UCSD-AML1 (cell line): Measurements from ENCODE around the gene CORO1C.
"Not testable (repeated sequence)": the region's sequence is repeated elsewhere in the genome, so short reads cannot be mapped to it uniquely, and the experiment has no call there.

Source experiments
- DNase-seq: peaks from one replicate; lab custom pipeline; 2025; ENCODE audit not compliant: unreplicated experiment; lab: John Stamatoyannopoulos, UW

CORO1C gene

DNA sequence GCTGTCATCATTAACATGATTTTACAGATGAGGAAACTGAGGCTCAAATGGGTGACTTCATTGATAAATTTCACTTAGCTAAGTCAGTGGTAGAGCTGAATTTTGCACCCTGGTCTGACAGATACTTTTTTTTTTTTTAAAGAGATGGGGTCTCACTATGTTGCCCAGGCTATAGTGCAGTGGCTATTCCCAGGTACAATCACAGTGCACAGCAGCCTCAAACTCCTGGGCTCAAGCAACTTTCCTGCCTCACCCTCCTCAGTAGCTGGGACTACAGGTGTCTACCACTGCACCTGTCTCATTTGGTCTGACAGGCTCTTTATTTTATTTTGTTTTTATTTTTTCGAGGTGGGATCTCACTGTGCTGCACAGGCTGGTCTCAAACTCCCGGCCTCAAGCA, 24.2 kb upstream of the CORO1C start:
- DNase-seq = no peak

DNA sequence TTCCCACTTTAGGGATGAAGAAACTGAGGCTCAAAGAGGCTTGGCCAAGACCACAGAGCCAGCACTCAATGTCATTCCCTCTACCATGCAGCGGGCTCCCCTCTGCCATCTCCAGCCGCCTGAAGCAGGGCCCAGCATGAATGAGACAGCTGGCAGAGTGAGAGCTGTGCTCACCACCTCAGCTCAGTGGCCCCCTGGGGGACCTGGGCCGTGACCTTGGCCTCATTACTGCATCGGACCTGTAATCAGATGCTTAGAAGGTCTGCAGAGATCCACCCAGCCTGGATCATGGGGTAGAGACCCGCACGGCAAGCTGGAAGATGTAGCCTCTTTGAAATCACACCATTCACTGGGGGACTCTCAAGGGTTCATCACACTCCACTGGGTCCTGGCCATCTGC, 22.7 kb upstream of the CORO1C start:
- DNase-seq = no peak

DNA sequence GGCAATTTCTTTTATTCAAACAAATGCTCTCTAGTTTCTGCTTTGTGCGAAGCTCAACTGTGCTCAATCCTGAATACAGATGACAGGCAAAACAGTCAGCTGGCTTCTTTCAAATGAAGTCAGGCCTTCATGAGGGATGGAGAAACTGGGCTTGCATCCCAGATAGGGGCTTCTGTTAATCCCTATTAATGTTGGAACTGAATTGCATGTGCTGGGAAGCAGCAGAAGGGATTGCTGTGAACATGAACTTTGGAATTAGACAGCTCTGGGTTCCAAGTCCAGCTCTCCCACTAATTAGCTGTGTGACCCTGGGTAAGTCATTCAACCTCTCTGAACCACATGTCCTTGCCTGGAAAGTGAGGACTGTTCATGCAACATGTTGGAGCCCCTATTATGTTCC, 21.1 kb upstream of the CORO1C start:
- DNase-seq = no peak

DNA sequence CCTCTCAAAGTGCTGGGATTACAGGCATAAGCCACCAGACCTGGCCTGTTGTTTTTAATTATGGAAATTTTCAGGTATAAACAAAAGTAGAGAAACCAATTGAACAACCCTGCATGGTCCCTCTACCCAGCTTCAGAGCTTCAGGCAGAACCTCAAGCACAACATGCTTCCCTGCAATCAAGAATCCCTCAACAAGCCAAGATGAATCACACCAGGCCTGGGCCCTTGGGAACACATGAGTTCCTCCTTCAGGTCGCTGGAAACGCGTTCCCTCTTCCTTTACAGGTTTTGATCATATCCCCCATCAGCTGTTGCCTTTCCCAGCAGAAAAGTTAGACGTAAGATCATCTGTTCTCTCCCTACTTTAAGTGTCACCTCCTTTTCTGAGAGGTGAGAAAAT, 20.5 kb upstream of the CORO1C start:
- no peak for DNase-seq

DNA sequence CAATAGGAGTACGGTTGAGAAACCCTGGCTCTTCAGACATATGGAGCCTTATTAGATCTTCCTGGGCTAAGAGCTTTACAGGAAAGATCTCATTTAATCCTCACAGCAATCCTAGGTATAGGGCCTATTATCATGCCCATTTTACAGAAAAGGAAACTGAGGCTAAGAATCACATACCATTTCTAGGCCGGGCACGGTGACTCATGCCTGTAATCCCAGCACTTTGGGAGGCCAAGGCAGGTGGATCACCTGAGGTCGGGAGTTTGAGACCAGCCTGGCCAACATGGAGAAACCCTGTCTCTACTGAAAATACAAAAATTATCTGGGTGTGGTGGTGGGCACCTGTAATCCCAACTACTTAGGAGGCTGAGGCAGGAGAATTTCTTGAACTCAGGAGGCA, 19.7 kb upstream of the CORO1C start:
- not testable (repeated sequence) for DNase-seq

DNA sequence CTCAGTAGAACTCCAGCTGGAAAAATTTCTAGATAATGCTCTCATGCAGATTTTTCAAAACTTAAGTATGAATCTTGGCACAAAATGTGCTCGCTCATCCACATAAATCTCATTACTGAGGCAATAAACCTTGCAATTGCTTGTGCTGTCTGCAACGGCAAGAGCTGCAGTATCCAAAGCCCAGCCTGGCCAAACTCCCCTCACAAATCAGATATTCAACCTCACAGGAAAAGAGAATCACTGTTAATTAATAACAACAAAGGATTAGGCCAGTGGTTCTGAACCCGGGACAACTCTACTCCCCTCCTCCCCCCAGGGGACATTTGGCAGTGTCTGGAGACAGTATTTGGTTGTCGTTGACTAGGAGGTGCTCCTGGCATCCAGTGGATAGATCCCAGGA, 19.2 kb upstream of the CORO1C start:
- no peak for DNase-seq

DNA sequence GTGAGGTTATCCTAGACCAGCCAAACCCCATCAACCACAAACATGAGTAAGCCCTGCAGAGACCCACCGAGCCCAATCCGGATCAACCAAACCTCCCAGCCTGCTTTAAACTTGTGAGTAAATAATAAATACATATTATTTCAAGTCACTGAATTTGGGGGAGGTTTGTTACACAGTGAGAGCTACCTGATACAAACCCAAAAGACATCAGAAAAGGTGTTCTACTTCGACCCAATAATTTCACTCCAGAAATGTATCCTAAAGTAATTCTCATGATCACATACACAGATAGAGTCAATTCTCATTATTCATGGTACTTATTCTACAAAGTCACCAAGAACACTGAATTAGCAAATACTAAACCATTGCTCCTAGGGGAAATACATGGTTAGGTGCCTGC, 16.2 kb upstream of the CORO1C start:
- DNase-seq = no peak

DNA sequence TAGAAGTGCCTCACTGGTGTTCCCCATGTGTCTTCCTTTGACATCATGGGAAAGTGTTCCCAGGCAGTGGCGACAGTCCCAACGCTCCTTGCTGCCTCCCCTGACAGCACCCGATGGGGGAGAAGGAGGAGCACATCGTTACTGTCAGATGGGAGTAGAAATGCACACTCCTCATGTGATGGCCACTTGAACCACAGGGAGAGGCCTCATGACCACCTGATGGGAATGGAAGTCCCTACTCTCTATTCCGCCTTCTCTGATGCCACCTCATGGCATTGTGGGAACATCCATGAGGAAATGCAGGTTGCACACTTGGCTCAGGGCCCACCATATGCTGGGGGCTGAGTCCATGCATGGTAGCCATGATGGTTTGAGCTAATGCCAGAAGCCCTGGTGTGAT, 14.3 kb upstream of the CORO1C start:
- DNase-seq = no peak

DNA sequence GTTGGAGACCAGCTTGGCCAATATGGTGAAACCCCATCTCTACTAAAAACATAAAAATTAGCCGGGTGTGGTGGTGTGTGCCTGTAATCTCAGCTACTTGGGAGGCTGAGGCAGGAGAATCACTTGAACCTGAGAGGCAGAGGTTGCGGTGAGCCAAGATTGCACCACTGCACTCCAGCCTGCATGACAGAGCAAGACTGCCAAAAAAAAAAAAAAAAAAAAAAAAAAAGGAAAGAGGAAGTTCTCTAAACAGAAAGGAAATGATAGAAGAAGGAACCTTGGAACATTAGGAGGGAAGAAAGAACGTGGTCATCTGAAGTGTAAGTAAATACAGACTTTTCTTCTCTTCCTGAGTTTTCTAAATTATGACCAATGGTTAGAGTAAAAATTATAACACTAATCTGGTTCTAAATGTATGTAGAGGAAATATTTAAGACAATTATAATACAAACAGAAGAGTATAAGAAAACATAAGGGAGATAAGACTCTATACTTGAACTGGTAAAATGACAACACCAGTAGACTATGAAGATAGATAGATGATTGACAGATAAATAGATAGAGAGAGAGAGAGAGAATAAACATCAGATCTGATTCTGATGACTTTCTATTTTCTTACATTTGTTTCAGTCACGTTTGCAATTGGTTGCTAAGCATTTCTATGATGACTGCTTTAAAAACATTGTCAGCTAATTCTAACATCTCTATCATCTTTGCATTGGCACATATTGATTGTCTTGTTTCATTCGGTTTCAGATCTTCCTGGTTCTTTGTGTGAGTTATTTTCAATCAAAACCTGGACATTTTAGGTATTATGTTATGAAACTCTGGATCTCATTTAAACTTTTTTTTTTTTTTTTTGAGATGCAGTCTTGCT, 12.9 kb upstream of the CORO1C start:
- DNase-seq = no peak

DNA sequence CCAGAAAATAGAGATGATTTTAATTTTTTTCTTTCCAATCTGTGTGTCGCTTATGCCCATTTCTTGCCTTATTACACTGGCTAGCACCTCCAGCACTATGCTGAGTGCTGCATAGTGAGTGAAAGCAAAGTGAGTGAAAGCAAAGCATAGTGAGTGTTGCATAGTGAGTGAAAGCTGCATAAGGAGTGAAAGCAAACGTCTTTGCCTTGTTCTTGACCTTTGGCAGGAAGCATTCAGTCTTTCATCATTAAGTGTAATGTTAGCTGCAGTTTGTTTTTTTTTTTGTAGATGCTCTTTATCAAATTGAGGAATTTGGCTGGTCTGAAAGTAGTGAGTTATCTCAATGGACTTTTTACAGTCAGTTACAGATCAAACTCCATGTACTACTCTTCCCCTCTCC, 6.9 kb upstream of the CORO1C start:
- DNase-seq = no peak

DNA sequence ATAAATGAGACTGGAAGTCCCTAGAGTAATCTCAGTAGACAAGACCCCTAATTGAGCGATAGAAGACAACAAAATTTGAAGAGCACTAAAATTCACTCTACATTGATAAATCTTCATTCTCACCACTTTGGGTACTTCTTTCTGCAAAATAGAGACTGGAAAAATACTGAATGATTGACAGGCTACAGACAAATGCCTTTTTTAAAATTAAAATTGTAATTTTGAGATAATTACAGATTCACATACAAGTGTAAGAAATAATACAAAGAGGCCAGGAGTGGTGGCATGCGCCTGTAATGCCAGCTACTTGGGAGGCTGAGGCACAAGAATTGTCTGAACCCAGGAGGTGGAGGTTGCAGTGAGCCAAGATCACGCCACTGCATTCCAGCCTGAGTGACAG, 4.5 kb upstream of the CORO1C start:
- no peak for DNase-seq

DNA sequence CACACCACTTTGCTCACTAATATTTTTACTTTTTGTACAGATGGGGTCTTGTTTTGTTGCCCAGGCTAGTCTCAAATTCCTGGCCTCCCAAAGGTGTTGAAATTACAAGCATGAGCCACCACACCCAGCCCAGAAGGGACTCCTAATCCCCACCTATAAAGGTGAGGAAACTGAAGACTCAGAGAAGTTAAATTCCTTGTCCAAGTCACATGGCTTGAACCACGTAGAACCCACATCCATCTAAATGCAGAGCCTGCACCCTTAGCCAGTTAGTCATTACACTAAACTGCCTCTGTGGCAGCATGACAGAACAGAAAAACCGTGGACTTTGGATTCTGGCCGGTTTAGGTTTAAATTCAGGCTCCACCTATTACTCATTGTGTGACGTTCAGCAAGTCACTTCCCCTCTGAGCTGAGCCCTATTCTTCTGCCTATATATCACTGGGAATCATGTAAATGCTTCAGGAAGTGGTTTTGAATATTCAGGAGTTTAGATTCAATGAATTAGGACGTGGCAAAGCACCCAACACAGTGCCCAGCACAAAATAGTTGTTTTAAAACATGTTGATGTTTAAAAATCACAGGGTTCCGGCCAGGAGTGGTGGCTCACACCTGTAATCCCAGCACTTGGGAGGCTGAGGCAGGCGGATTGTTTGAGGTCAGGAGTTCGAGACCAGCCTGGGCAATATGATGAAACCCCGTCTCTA, 3.0 kb upstream of the CORO1C start:
- peak; percentile 23 for DNase-seq

DNA sequence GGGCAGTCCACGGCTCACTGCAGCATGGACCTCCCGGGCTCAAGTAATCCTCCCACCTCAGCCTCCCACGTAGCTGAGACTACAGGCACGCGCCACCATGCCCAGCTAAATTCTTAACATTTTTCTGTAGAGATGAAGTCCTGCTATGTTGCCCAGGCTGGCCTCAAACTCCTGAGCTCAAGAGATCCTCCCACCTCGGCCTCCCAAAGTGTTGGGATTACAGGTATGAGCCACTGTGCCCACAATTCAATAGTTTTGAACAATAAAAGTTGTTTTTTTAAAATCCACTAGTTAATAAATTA, 1.9 kb upstream of the CORO1C start:
- not testable (repeated sequence) for DNase-seq

DNA sequence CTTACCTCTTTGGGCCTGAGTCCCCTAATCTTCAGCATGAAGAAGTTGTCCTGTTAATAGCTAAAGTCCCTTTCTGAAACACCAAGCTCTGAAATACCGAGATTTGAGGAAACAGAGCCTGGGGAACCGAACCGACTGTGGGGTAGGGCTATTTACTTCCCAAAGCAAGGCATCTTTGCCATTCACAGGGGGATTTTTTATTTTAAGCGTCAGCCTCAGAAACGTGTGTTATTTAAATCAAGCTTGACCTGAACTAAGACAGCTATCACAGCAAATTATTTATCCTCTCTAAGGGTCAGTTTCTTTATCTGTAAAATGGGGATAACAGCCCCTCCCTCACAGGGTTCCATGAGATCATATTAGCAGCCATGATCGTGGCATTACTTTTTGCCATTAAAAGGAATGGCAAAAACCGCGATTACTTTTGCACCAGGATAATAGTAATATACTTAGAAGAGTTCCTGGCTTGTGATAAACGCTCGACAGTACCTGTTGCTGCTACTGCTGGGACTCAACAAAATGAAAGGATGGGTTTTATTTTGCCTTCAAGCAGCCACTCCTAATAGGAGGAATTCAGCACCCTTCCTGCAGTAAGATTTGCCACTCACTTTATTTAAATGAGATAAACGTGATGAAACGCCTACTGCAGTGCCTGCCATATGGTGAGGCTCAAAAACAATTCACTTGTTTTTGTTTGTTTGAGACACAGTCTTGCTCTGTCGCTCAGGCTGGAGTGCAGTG, 1.3 kb upstream of the CORO1C start:
- no peak for DNase-seq

DNA sequence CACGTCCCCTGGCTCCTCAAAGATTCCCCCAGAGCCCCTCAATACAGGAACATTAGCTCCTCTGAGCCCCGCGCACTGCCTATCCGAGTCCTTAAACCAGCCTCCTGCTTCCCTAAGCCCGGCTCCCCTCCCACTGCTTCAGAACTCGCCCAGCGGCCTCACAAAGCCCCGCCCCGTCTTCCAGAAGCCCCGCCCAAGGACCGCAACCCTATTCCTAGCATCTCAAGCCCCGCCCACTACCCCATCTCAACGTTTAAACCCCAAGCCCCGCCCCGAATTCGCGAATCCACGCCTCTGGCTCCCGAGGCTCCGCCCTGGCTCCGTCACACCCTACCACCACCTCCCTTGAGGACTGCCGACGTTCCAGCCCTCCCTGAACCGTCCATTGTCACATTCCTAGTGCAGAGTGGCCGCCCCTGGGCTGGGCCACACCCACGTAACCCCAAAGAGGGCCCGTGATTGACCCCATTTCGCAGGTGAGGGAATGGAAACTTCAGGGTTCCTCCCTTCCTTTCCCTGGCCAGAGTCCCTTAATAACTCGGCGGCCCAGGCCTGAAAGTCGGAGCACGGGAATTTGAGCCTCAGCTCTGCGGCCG, 646 bp upstream of the CORO1C start:
- DNase-seq = peak; percentile 98

DNA sequence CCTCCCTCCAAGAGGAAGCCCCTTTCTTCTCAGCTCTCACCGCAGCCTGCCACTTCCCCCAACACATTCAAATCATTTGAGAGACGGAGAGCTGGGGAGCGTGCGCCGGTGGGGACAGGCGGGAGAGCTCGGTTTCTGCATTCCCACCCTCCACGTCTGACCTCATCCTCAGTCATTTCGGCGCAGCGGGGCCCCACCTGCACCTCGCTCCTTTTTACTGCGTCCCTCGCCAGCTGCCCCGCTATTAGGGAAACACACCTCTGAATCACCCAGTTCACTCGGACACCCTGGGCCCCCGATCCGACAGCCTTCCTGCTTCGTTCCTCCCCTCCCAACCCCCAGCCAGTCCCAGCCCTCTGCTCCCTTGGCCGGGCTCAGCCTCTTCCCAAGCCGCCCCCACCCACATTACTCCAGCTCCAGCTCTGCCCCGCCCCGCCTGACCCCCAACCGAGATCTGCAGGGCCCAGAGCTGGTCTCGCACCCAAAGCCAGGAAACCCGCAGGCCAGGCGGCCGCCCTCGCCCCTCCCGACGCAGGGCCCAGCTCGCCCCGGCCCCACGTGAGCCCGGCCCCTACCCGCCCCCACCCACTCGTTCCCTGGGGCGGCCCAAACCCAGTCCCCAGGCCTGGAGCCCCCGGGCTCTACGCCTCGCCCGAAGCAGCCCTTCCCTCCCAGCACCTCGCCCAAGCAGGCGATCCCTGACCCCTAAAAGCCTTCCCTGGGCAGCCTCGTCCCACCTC, 783 bp downstream of the CORO1C start:
- peak; percentile 67 for DNase-seq

DNA sequence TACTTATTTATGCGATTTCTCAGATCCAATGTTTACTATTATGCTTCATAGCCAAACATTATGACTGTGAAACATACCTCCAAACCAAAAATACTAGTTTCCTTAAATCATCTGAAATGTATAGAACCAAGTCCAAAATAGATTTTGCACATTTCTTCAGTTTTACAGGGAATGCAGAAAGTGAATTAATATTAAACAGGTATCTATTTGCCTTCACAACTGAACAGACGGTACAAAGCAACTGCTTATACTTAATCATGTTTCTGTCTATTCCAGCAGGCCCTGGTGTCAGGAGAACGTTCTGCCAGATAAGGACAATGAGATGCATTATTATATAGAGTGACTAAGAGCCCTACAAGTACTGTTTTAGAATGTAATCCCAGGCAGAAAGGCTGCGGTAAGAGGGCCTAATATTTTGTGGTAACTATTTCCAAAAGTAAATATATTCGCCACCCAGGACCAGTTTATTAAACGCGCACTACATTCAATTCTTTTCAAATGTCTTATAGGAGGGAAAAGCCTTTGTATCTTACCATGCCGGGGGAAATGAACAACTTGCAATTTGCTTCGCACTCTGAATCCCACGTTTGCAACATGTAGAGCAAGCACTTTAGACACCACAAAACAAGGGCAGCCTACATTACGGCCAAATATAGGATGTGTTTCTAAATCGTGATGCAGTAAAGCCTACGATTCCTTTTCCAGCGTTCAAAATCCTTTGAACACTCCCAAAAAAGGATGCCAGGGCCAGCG, 1.5 kb downstream of the CORO1C start:
- DNase-seq = no peak

DNA sequence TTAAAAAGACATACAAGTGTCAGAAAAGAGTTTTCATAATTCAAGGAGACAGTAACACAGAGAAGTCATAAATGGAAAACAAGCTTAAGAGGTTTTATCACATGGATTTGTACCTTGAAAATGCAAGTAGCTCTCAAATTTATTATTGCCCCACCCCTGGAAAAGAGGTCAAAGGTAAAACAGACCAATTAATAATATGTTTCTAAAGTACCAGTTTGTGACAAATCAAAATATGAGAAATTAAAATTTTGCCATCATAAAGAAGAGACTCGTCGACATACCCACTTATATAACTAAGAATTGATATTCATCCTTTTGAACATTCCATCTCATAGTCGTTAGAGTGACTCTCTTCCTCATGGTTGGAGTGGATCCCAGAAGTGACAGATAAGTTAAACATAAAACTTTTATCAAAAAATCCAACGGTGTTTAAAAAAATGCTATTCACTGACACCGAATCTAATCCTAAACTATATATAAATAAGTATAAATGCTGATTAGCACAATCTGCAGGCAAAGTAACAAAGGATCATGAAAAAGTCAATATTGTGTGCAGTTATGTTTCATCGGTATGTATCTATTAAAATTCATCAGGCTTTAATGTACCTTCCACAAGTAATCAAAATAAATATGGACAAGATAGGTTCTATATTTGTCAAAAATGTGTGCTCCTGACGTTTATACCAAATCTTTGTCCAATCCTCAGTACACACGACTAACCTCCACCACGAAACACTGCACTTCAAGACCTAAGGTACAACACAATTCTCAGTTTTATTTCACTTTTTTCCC, 2.3 kb downstream of the CORO1C start:
- no peak for DNase-seq
